ENCODE measurements around the gene PHTF1. TPM values are rescaled to one million over a fixed set of nuclear protein-coding genes. Genes with fewer than 3 reads are reported as not detected.

The PHTF1 gene
- total RNA-seq, 1 experiment from 2014 or later: 14.9 TPM

- intact Hi-C loops (cut with micrococcal nuclease; ENCODE audit: unreplicated experiment): loop anchor here (10.0 kb wide), 1 partner anchor 346 kb away; no protein-coding TSS in a partner anchor
- no peak for DNase-seq
- Mint-ChIP-seq H3K4me3 (ENCODE audit: low read depth, unreplicated experiment) (no peak overlapping the region), H3K27ac (ENCODE audit: unreplicated experiment) (no peak overlapping the region), H3K9me3 (ENCODE audit: low read depth, unreplicated experiment) (no peaks in the 10 kb centered on the region), H3K36me3 (ENCODE audit: insufficient read depth, unreplicated experiment) (peaks cover 6% of the 10 kb centered on the region), H3K27me3 (ENCODE audit: unreplicated experiment) (no peaks in the 10 kb centered on the region), H3K4me1 (ENCODE audit: low read depth, unreplicated experiment) (peaks cover 26% of the 10 kb centered on the region)
- CTCF ChIA-PET: interaction anchor here (0.5 to 1.4 kb wide), 2 partner anchors 29 to 111 kb away, joined by 4 read pairs; no protein-coding TSS in a partner anchor
- TF ChIP-seq CTCF (IDR thresholded peaks at IDR 0.05; ENCODE audit: unreplicated experiment): no peak
- BruUV-seq (replicated peaks): no TSS peak
These were observed 88.6 kb downstream of the PHTF1 start for GRCh38 chr1:113670650-113671049.

- H3K4me1 Mint-ChIP-seq (ENCODE audit: low read depth, unreplicated experiment): peaks cover 19% of the 10 kb centered on the region
- DNase-seq: no peak
- TF ChIP-seq CTCF (IDR thresholded peaks at IDR 0.05; ENCODE audit: unreplicated experiment): no peak
- H3K4me3 Mint-ChIP-seq (ENCODE audit: low read depth, unreplicated experiment): no peak overlapping the region
- peaks cover 6% of the 10 kb centered on the region for H3K36me3 Mint-ChIP-seq (ENCODE audit: insufficient read depth, unreplicated experiment)
- intact Hi-C loops (cut with micrococcal nuclease; ENCODE audit: unreplicated experiment): loop anchor here (10.0 kb wide), 1 partner anchor 345 kb away; no protein-coding TSS in a partner anchor
- no TSS peak for BruUV-seq (replicated peaks)
- CTCF ChIA-PET: interaction anchor here (0.7 to 1.4 kb wide), 3 partner anchors 17 to 216 kb away, joined by 3 to 4 read pairs (median 3); no protein-coding TSS in a partner anchor
- no peaks in the 10 kb centered on the region for H3K27me3 Mint-ChIP-seq (ENCODE audit: unreplicated experiment)
- no peaks in the 10 kb centered on the region for H3K9me3 Mint-ChIP-seq (ENCODE audit: low read depth, unreplicated experiment)
- H3K27ac Mint-ChIP-seq (ENCODE audit: unreplicated experiment): no peak overlapping the region
These were observed 89.3 kb downstream of the PHTF1 start for GRCh38 chr1:113669988-113670387.

- H3K4me1 Mint-ChIP-seq (ENCODE audit: low read depth, unreplicated experiment): no peaks in the 10 kb centered on the region
- CTCF ChIA-PET: no interaction called here
- no peak for TF ChIP-seq CTCF (IDR thresholded peaks at IDR 0.05; ENCODE audit: unreplicated experiment)
- H3K9me3 Mint-ChIP-seq (ENCODE audit: low read depth, unreplicated experiment): no peaks in the 10 kb centered on the region
- no peak overlapping the region for H3K4me3 Mint-ChIP-seq (ENCODE audit: low read depth, unreplicated experiment)
- H3K27me3 Mint-ChIP-seq (ENCODE audit: unreplicated experiment): no peaks in the 10 kb centered on the region
- no peaks in the 10 kb centered on the region for H3K36me3 Mint-ChIP-seq (ENCODE audit: insufficient read depth, unreplicated experiment)
- intact Hi-C loops (cut with micrococcal nuclease; ENCODE audit: unreplicated experiment): no loop called here
- no peak for DNase-seq
- BruUV-seq (replicated peaks): no TSS peak
- H3K27ac Mint-ChIP-seq (ENCODE audit: unreplicated experiment): no peak overlapping the region
These were observed 93.2 kb downstream of the PHTF1 start for GRCh38 chr1:113666126-113666525.

GRCh38 chr1:113665071-113665470 is 94.2 kb downstream of the PHTF1 start:
- Mint-ChIP-seq H3K27ac (ENCODE audit: unreplicated experiment) (no peak overlapping the region), H3K4me1 (ENCODE audit: low read depth, unreplicated experiment) (no peaks in the 10 kb centered on the region), H3K4me3 (ENCODE audit: low read depth, unreplicated experiment) (no peak overlapping the region), H3K27me3 (ENCODE audit: unreplicated experiment) (no peaks in the 10 kb centered on the region), H3K9me3 (ENCODE audit: low read depth, unreplicated experiment) (no peaks in the 10 kb centered on the region), H3K36me3 (ENCODE audit: insufficient read depth, unreplicated experiment) (no peaks in the 10 kb centered on the region)
- CTCF ChIA-PET: no interaction called here
- DNase-seq: no peak
- no peak for TF ChIP-seq CTCF (IDR thresholded peaks at IDR 0.05; ENCODE audit: unreplicated experiment)
- intact Hi-C loops (cut with micrococcal nuclease; ENCODE audit: unreplicated experiment): no loop called here
- no TSS peak for BruUV-seq (replicated peaks)
